Measurements from ENCODE around the gene PEX6.

DNA sequence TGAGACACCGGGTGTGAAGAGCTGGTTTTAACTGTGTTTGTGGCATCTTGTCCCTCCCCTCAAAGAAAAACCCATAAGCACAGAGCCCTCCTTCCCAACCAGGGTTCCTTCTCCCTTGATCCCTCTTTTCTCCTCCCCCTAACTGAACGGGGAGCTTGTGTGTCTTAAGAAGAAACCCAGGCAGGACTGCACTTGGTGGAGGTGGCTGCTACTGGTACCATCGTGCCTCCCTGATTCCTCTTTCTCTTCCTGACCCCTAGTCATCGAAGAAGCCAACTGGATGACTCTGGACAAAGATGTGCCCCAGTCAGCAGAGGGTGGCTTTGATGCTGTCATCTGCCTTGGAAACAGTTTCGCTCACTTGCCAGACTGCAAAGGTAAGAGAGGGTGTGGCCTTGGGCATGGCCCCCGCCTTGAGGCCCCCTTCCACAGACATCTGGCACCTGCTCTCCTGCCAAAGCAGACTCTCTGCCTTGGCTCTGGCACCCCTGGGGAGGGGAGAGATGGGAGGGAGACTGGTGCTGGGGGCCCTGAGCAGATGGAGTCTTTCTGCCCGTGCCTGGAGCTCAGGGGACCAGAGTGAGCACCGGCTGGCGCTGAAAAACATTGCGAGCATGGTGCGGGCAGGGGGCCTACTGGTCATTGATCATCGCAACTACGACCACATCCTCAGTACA lies 16.3 kb downstream of the PEX6 start:
- TF ChIP-seq, protein P1, sequence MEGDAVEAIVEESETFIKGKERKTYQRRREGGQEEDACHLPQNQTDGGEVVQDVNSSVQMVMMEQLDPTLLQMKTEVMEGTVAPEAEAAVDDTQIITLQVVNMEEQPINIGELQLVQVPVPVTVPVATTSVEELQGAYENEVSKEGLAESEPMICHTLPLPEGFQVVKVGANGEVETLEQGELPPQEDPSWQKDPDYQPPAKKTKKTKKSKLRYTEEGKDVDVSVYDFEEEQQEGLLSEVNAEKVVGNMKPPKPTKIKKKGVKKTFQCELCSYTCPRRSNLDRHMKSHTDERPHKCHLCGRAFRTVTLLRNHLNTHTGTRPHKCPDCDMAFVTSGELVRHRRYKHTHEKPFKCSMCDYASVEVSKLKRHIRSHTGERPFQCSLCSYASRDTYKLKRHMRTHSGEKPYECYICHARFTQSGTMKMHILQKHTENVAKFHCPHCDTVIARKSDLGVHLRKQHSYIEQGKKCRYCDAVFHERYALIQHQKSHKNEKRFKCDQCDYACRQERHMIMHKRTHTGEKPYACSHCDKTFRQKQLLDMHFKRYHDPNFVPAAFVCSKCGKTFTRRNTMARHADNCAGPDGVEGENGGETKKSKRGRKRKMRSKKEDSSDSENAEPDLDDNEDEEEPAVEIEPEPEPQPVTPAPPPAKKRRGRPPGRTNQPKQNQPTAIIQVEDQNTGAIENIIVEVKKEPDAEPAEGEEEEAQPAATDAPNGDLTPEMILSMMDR (IDR thresholded peaks at IDR 0.05): no peak
- TF ChIP-seq TAF1 (IDR thresholded peaks at IDR 0.05; ENCODE audit: borderline replicate concordance, low read depth, low read length) (no peak), EZH2phosphoT487 (IDR thresholded peaks at IDR 0.05; ENCODE audit: borderline replicate concordance, low read depth) (no peak)
- TF ChIP-seq, protein P2, sequence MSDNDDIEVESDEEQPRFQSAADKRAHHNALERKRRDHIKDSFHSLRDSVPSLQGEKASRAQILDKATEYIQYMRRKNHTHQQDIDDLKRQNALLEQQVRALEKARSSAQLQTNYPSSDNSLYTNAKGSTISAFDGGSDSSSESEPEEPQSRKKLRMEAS (IDR thresholded peaks at IDR 0.05; ENCODE audit: low read depth): no peak

Data from SK-N-SH (cell line).